NCI-H1436 treated with DMSO at 0.1 percent for 48 hours (cell line): ENCODE data around the gene DNAJC21.
"Not testable (repeated sequence)": the region's sequence is repeated elsewhere in the genome, so short reads cannot be mapped to it uniquely, and the experiment has no call there.

Experiments used
- DNase-seq: peaks from one replicate; lab custom pipeline; 2025; lab: John Stamatoyannopoulos, UW

The DNAJC21 gene

GRCh38 chr5:34929134-34929719 is at the start of gene DNAJC21:
DNAJC21 (plus strand) TSS chr5:34929559; CDS start chr5:34929820, 261 bp downstream.
- peak; percentile 76 for DNase-seq

- no peak for DNase-seq
Observed at GRCh38 chr5:34881246-34881645, 48.1 kb upstream of the DNAJC21 start.

GRCh38 chr5:34886392-34887119 is 42.8 kb upstream of the DNAJC21 start:
- DNase-seq, result no peak

GRCh38 chr5:34889394-34889793 is 40.0 kb upstream of the DNAJC21 start:
- DNase-seq, result no peak

- no peak for DNase-seq
Observed at GRCh38 chr5:34891981-34892380, 37.4 kb upstream of the DNAJC21 start.

GRCh38 chr5:34892414-34892813 is 36.9 kb upstream of the DNAJC21 start:
- DNase-seq, result no peak

- no peak for DNase-seq
Observed at GRCh38 chr5:34894716-34895115, 34.6 kb upstream of the DNAJC21 start.

- no peak for DNase-seq
Observed at GRCh38 chr5:34895641-34896419, 33.5 kb upstream of the DNAJC21 start.

- no peak for DNase-seq
Observed at GRCh38 chr5:34897646-34898045, 31.7 kb upstream of the DNAJC21 start.

GRCh38 chr5:34898258-34898895 is 31.0 kb upstream of the DNAJC21 start:
- peak; percentile 18 for DNase-seq

GRCh38 chr5:34899066-34899465 is 30.3 kb upstream of the DNAJC21 start:
- DNase-seq, result no peak

- DNase-seq, result no peak
Observed at GRCh38 chr5:34900652-34901051, 28.7 kb upstream of the DNAJC21 start.

- no peak for DNase-seq
Observed at GRCh38 chr5:34903260-34903659, 26.1 kb upstream of the DNAJC21 start.

GRCh38 chr5:34905564-34905963 is 23.8 kb upstream of the DNAJC21 start:
- DNase-seq, result no peak

- no peak for DNase-seq
Observed at GRCh38 chr5:34913072-34913471, 16.3 kb upstream of the DNAJC21 start.

- DNase-seq, result no peak
Observed at GRCh38 chr5:34914671-34915138, 14.7 kb upstream of the DNAJC21 start.

GRCh38 chr5:34915139-34915855 is 14.1 kb upstream of the DNAJC21 start, which contains the start of the genes BRIX1 and RAD1:
BRIX1 (plus strand) TSS chr5:34915711; CDS start chr5:34915739, 28 bp downstream.
RAD1 (minus strand) TSS chr5:34915504; CDS start chr5:34914892, 612 bp downstream.
- peak; percentile 79 for DNase-seq

- no peak for DNase-seq
Observed at GRCh38 chr5:34915856-34916192, 13.5 kb upstream of the DNAJC21 start.

- DNase-seq, result no peak
Observed at GRCh38 chr5:34916518-34916917, 12.8 kb upstream of the DNAJC21 start.

- no peak for DNase-seq
Observed at GRCh38 chr5:34918025-34918424, 11.3 kb upstream of the DNAJC21 start.

GRCh38 chr5:34919077-34919476 is 10.3 kb upstream of the DNAJC21 start:
- no peak for DNase-seq

- not testable (repeated sequence) for DNase-seq
Observed at GRCh38 chr5:34923256-34923655, 6.1 kb upstream of the DNAJC21 start.
